ENCODE results near the gene PDE7B.

The PDE7B gene

DNA sequence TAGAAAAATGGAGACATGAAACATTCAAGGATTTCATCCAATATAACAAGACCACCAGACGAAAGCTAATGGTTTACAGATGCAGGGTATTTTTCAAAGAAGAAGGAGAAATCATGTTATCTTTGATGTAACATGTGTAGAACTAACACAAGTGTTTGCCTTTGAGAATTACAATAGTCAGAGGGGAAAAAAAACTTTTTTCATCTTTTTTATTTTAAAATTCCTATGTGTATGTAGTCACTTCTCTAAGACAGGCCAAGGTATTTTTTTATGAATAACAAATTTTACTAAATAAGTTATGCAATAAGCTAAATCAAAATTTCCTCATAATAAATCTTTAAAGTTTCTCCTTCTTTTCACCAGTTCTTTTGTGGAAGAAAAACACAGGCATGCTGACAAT lies 161.4 kb downstream of the PDE7B start:
- H3K4me2 ChIP-seq (ENCODE audit: low read length): no peak overlapping the region
- no peak overlapping the region for H2AFZ ChIP-seq (ENCODE audit: low read length)
- no peaks in the 10 kb centered on the region for H3K79me2 ChIP-seq (ENCODE audit: insufficient read depth, low read length)
- H3K27ac ChIP-seq (ENCODE audit: low read depth, low read length, poor library complexity, severe bottlenecking): no peak overlapping the region
- H3K9me3 ChIP-seq (ENCODE audit: low read length): no peaks in the 10 kb centered on the region
- H3K9ac ChIP-seq (ENCODE audit: low read length): no peak overlapping the region
- H3K27me3 ChIP-seq (ENCODE audit: insufficient read depth, low read length): no peaks in the 10 kb centered on the region
- no peaks in the 10 kb centered on the region for H3K36me3 ChIP-seq (ENCODE audit: insufficient read depth, low read length)
- no peaks in the 10 kb centered on the region for H3K4me1 ChIP-seq (ENCODE audit: insufficient read depth, low read length, severe bottlenecking)
- H3F3A ChIP-seq (ENCODE audit: insufficient read depth, low read length): no peaks in the 10 kb centered on the region
- TF ChIP-seq, protein P1, sequence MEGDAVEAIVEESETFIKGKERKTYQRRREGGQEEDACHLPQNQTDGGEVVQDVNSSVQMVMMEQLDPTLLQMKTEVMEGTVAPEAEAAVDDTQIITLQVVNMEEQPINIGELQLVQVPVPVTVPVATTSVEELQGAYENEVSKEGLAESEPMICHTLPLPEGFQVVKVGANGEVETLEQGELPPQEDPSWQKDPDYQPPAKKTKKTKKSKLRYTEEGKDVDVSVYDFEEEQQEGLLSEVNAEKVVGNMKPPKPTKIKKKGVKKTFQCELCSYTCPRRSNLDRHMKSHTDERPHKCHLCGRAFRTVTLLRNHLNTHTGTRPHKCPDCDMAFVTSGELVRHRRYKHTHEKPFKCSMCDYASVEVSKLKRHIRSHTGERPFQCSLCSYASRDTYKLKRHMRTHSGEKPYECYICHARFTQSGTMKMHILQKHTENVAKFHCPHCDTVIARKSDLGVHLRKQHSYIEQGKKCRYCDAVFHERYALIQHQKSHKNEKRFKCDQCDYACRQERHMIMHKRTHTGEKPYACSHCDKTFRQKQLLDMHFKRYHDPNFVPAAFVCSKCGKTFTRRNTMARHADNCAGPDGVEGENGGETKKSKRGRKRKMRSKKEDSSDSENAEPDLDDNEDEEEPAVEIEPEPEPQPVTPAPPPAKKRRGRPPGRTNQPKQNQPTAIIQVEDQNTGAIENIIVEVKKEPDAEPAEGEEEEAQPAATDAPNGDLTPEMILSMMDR (IDR thresholded peaks at IDR 0.05; ENCODE audit: low read length): no peak
- TF ChIP-seq EZH2 (IDR thresholded peaks at IDR 0.05; ENCODE audit: borderline replicate concordance, low read length): no peak
- H3K4me3 ChIP-seq (ENCODE audit: low read depth, low read length, poor library complexity, severe bottlenecking): no peak overlapping the region
- no peaks in the 10 kb centered on the region for H3K9me2 ChIP-seq (ENCODE audit: low read depth, low read length)
- H4K20me1 ChIP-seq (ENCODE audit: insufficient read depth, low read length): no peaks in the 10 kb centered on the region

DNA sequence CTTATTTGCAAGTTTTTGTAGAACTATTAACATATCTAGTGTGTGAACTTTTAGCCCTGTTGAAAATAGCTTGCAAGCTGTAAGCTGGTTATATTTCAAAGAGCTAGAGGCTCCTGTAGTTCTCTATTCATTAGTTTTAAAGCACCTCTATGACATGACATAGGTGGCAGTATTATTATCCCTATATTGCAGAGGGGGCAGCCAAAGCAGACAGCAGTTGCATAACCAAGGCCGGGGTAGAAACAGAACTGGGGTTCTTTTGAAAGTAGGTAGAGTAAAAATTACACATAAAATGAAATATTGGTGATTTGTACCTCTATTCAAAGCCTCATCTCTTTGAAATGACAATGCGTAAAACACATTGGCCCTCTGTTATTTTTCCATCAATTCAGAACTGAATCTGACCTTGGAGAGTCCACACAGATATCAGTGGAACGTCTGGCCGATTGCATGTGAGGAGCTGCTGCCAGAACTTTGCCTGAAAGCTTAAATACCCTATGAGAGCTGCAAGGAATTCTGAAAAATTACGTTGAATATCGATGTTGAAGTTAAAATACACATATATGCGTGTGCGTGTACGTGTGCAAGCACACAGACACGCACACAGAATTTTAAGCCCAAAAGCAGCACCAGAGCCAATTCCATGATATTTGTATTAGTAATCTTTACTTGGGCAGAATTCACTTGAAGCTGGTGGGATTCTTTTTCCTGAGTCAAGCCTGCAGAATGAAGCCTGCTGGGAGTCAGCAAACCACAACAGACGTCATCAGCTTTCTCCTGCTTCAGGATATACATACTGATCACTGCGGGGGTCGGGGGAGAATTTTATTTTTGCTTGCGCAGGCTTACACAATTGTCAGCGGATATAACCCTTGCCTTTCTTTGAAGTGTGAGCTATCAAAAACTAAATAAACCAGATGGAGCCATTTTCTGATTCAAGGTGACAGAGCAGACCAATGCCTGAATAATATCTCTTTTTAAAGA lies 163.2 kb downstream of the PDE7B start:
- H2AFZ ChIP-seq (ENCODE audit: low read length): no peak overlapping the region
- no peak for TF ChIP-seq EZH2 (IDR thresholded peaks at IDR 0.05; ENCODE audit: borderline replicate concordance, low read length)
- TF ChIP-seq, protein P1 (IDR thresholded peaks at IDR 0.05; ENCODE audit: low read length): no peak
- H3K9ac ChIP-seq (ENCODE audit: low read length): no peak overlapping the region

DNA sequence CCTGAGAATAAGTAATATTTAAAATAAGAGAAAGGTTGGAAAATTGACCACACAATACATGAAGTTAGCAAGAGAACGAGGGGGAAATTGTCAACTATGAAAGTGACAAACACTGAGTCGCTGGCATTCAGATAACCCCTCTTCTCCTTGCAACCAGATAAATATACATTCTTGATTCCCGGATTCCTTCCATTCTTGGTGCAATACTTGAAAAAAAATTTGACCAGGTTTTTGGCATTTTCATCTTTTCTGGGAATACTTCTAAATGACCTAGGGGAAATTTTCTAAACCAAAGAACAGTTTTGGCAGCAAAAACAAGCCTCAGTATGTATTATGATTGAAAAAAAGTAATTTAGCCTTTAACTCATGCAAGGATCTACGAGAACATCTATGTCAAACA lies 164.0 kb downstream of the PDE7B start:
- H3K9me2 ChIP-seq (ENCODE audit: low read depth, low read length): no peaks in the 10 kb centered on the region
- no peak overlapping the region for H3K9ac ChIP-seq (ENCODE audit: low read length)
- no peaks in the 10 kb centered on the region for H3K79me2 ChIP-seq (ENCODE audit: insufficient read depth, low read length)
- H3K4me1 ChIP-seq (ENCODE audit: insufficient read depth, low read length, severe bottlenecking): no peaks in the 10 kb centered on the region
- no peaks in the 10 kb centered on the region for H3K36me3 ChIP-seq (ENCODE audit: insufficient read depth, low read length)
- no peaks in the 10 kb centered on the region for H3K9me3 ChIP-seq (ENCODE audit: low read length)
- no peak overlapping the region for H3K4me2 ChIP-seq (ENCODE audit: low read length)
- no peak overlapping the region for H3K4me3 ChIP-seq (ENCODE audit: low read depth, low read length, poor library complexity, severe bottlenecking)
- TF ChIP-seq EZH2 (IDR thresholded peaks at IDR 0.05; ENCODE audit: borderline replicate concordance, low read length): no peak
- TF ChIP-seq, protein P1 (IDR thresholded peaks at IDR 0.05; ENCODE audit: low read length): no peak
- no peaks in the 10 kb centered on the region for H3K27me3 ChIP-seq (ENCODE audit: insufficient read depth, low read length)
- H3K27ac ChIP-seq (ENCODE audit: low read depth, low read length, poor library complexity, severe bottlenecking): no peak overlapping the region
- no peaks in the 10 kb centered on the region for H4K20me1 ChIP-seq (ENCODE audit: insufficient read depth, low read length)
- no peak overlapping the region for H2AFZ ChIP-seq (ENCODE audit: low read length)
- no peaks in the 10 kb centered on the region for H3F3A ChIP-seq (ENCODE audit: insufficient read depth, low read length)

More for the DNA sequence above, 163.2 kb downstream of the PDE7B start:
- H3K27me3 ChIP-seq (ENCODE audit: insufficient read depth, low read length): no peaks in the 10 kb centered on the region
- H3K36me3 ChIP-seq (ENCODE audit: insufficient read depth, low read length): no peaks in the 10 kb centered on the region
- no peaks in the 10 kb centered on the region for H3K9me3 ChIP-seq (ENCODE audit: low read length)
- no peak overlapping the region for H3K27ac ChIP-seq (ENCODE audit: low read depth, low read length, poor library complexity, severe bottlenecking)
- H4K20me1 ChIP-seq (ENCODE audit: insufficient read depth, low read length): no peaks in the 10 kb centered on the region
- H3F3A ChIP-seq (ENCODE audit: insufficient read depth, low read length): no peaks in the 10 kb centered on the region
- no peaks in the 10 kb centered on the region for H3K79me2 ChIP-seq (ENCODE audit: insufficient read depth, low read length)
- H3K9me2 ChIP-seq (ENCODE audit: low read depth, low read length): no peaks in the 10 kb centered on the region
- H3K4me1 ChIP-seq (ENCODE audit: insufficient read depth, low read length, severe bottlenecking): no peaks in the 10 kb centered on the region
- H3K4me2 ChIP-seq (ENCODE audit: low read length): no peak overlapping the region
- no peak overlapping the region for H3K4me3 ChIP-seq (ENCODE audit: low read depth, low read length, poor library complexity, severe bottlenecking)

Measured in OCI-LY1 (cell line).